ENCODE data around the gene EN1. TPM values are rescaled to one million over a fixed set of nuclear protein-coding genes. Genes with fewer than 3 reads are reported as not detected.

Gene EN1
- 6.1 TPM for polyA plus RNA-seq (ENCODE audit: insufficient read length)

GRCh38 chr2:118846953-118847761 is at the start of gene EN1:
TSS of gene EN1 (minus strand) at chr2:118847648. CDS start at chr2:118847167, 481 bp downstream.
- no peak for DNase-seq (ENCODE audit: low read depth)

GRCh38 chr2:118893100-118893499 is 45.7 kb upstream of the EN1 start:
- no peak for DNase-seq (ENCODE audit: low read depth)

- no peak for DNase-seq (ENCODE audit: low read depth)
Observed at GRCh38 chr2:118889995-118890394, 42.5 kb upstream of the EN1 start.

GRCh38 chr2:118883792-118884191 is 36.3 kb upstream of the EN1 start:
- DNase-seq (ENCODE audit: low read depth): no peak

GRCh38 chr2:118882693-118883336 is 35.4 kb upstream of the EN1 start:
- no peak for DNase-seq (ENCODE audit: low read depth)

GRCh38 chr2:118881490-118882129 is 34.2 kb upstream of the EN1 start:
- DNase-seq (ENCODE audit: low read depth): no peak

GRCh38 chr2:118880501-118880900 is 33.1 kb upstream of the EN1 start:
- DNase-seq (ENCODE audit: low read depth): no peak

GRCh38 chr2:118878531-118879149 is 31.2 kb upstream of the EN1 start:
- no peak for DNase-seq (ENCODE audit: low read depth)

GRCh38 chr2:118875318-118875717 is 27.9 kb upstream of the EN1 start:
- DNase-seq (ENCODE audit: low read depth): no peak

GRCh38 chr2:118874324-118874723 is 26.9 kb upstream of the EN1 start:
- DNase-seq (ENCODE audit: low read depth): no peak

- DNase-seq (ENCODE audit: low read depth): no peak
Observed at GRCh38 chr2:118865106-118865505, 17.7 kb upstream of the EN1 start.

- DNase-seq (ENCODE audit: low read depth): no peak
Observed at GRCh38 chr2:118864207-118864606, 16.8 kb upstream of the EN1 start.

- DNase-seq (ENCODE audit: low read depth): no peak
Observed at GRCh38 chr2:118861731-118862130, 14.3 kb upstream of the EN1 start.

- no peak for DNase-seq (ENCODE audit: low read depth)
Observed at GRCh38 chr2:118861242-118861641, 13.8 kb upstream of the EN1 start.

- DNase-seq (ENCODE audit: low read depth): no peak
Observed at GRCh38 chr2:118860506-118860905, 13.1 kb upstream of the EN1 start.

- no peak for DNase-seq (ENCODE audit: low read depth)
Observed at GRCh38 chr2:118859157-118859770, 11.8 kb upstream of the EN1 start.

GRCh38 chr2:118858485-118859156 is 11.2 kb upstream of the EN1 start:
- DNase-seq (ENCODE audit: low read depth): no peak

GRCh38 chr2:118857677-118858484 is 10.4 kb upstream of the EN1 start:
- no peak for DNase-seq (ENCODE audit: low read depth)

- no peak for DNase-seq (ENCODE audit: low read depth)
Observed at GRCh38 chr2:118856978-118857676, 9.7 kb upstream of the EN1 start.

Measured in forelimb muscle (tissue), 1 donor.